Osteoblast (primary cell): ENCODE data around the gene ELOVL3. TPM values are rescaled to one million over a fixed set of nuclear protein-coding genes. Genes with fewer than 3 reads are reported as not detected.

Experiments used
- DNase-seq: peaks from one replicate; pipeline ENCODE4 v3.0.0; 2011; ENCODE audit warnings: low spot score, mixed read lengths; ENCODE audit not compliant: insufficient read length; ENCODE audit errors: missing footprints
- H2AFZ ChIP-seq: 2 replicates; pipeline ENCODE4 v1.6.0; 2011; ENCODE audit warnings: mild to moderate bottlenecking, low read length
- H3K27ac ChIP-seq: 2 replicates; pipeline ENCODE4 v1.5.1; 2011; ENCODE audit warnings: mild to moderate bottlenecking, low read depth, low read length, moderate library complexity
- H3K27me3 ChIP-seq: 2 replicates; pipeline ENCODE4 v1.6.0; 2012; ENCODE audit warnings: mild to moderate bottlenecking, control low read depth, inconsistent platforms, low read length, moderate library complexity; ENCODE audit not compliant: insufficient read depth
- H3K36me3 ChIP-seq: 2 replicates; pipeline ENCODE4 v1.5.1; 2011; ENCODE audit warnings: mild to moderate bottlenecking, low read length, control low read depth, moderate library complexity; ENCODE audit not compliant: insufficient read depth
- H3K4me1 ChIP-seq: 2 replicates; pipeline ENCODE4 v1.5.1; 2011; ENCODE audit warnings: mild to moderate bottlenecking, low read length, control low read depth, moderate library complexity; ENCODE audit not compliant: insufficient read depth
- H3K4me2 ChIP-seq: 2 replicates; pipeline ENCODE4 v1.6.0; 2011; ENCODE audit warnings: mild to moderate bottlenecking, low read length; ENCODE audit not compliant: insufficient read depth
- H3K4me3 ChIP-seq: fragments of 200-600 bp; sonication (generic); 3 replicates; pipeline ENCODE4 v1.5.1; 2012; ENCODE audit warnings: mild to moderate bottlenecking, low read length, inconsistent platforms; ENCODE audit not compliant: insufficient read depth
- H3K79me2 ChIP-seq: 2 replicates; pipeline ENCODE4 v1.6.0; 2012; ENCODE audit warnings: mild to moderate bottlenecking, low read length, control low read depth, inconsistent platforms; ENCODE audit not compliant: insufficient read depth
- H3K9me3 ChIP-seq: 2 replicates; pipeline ENCODE4 v1.5.1; 2011; ENCODE audit warnings: low read depth, low read length, control low read depth
- H4K20me1 ChIP-seq: 2 replicates; pipeline ENCODE4 v1.6.0; 2012; ENCODE audit warnings: mild to moderate bottlenecking, low read length, control low read depth; ENCODE audit not compliant: insufficient read depth
- CTCF ChIP-seq: IDR thresholded peaks from 2 replicates; pipeline ENCODE4 v1.5.1; 2011; ENCODE audit warnings: mild to moderate bottlenecking, low read depth, low read length, moderate library complexity; ENCODE audit errors: extremely low read depth
- total RNA-seq: library from RNA; depleted of rRNA; stranded (reverse); fragments of >200 nt; gene quantifications from 2 replicates; pipeline ENCODE4 v1.2.3, GENCODE V29; 2012

ELOVL3 gene
- total RNA-seq, 1 donor = 2.2 TPM

DNA sequence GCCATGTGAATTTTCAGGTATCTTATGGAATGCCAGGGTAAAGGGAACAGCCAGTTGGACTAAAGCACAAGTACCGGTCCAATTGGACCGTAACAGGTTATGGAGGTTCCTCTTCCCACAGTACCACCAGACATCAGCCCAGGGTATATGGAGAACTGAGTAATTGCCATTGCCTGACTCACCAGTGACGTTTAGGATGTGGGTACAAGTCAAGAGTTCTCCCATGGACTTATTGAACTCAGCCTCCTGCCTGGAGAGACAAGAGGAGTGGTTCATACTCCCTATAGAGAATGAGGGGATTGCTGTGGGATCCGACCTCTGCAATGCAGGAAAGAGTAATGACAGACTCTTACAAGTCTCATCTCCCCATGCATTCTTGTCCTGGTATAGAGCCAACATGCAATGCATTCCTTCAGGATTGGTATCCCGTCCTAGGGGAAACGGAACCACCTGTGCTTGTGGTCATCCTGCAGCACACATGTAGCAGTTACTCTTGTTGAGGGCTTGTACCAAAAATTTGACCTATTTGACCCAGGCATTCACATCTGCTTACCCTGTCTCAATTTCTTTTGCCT is 30.7 kb upstream of the ELOVL3 start:
- no peak overlapping the region for H3K4me3 ChIP-seq
- no peak overlapping the region for H3K4me2 ChIP-seq
- TF ChIP-seq CTCF = no peak
- DNase-seq = no peak
- no peaks in the 10 kb centered on the region for H4K20me1 ChIP-seq
- no peaks in the 10 kb centered on the region for H3K4me1 ChIP-seq
- no peaks in the 10 kb centered on the region for H3K27me3 ChIP-seq
- no peaks in the 10 kb centered on the region for H3K79me2 ChIP-seq
- H3K36me3 ChIP-seq = no peaks in the 10 kb centered on the region
- H2AFZ ChIP-seq = no peak overlapping the region
- no peak overlapping the region for H3K27ac ChIP-seq
- peaks cover 3% of the 10 kb centered on the region for H3K9me3 ChIP-seq

DNA sequence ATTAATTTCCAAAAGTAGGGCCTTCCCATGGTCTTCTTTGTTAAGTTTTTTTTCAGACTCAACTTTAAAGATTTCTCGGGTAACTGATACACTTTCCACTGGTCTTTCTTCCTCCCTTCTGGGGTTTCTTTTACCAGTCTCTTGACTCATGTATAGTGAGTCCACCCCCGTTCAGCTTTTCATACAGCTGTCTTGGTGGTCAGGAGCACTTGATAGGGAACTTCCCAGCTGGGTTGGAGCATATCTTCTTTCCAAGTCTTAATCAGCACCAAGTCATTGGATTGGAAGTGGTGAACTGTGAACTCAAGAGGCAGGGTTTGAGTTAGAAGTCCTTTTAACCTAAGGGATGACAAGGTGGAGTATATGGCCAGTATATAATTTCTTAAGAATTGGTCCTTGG is 29.2 kb upstream of the ELOVL3 start:
- Histone ChIP-seq H3K27ac (no peak overlapping the region), H3K4me2 (no peak overlapping the region), H3K9me3 (peaks cover 1% of the 10 kb centered on the region), H3K4me1 (no peaks in the 10 kb centered on the region), H3K36me3 (no peaks in the 10 kb centered on the region), H3K79me2 (no peaks in the 10 kb centered on the region), H4K20me1 (no peaks in the 10 kb centered on the region), H2AFZ (no peak overlapping the region), H3K27me3 (peaks cover under 1% of the 10 kb centered on the region), H3K4me3 (no peak overlapping the region)
- no peak for TF ChIP-seq CTCF
- no peak for DNase-seq

GRCh38 chr10:102198027-102198426 is 28.1 kb upstream of the ELOVL3 start:
- H3K27ac ChIP-seq = no peak overlapping the region
- H3K4me2 ChIP-seq = no peak overlapping the region
- no peak overlapping the region for H2AFZ ChIP-seq
- no peaks in the 10 kb centered on the region for H4K20me1 ChIP-seq
- no peaks in the 10 kb centered on the region for H3K36me3 ChIP-seq
- peaks cover 8% of the 10 kb centered on the region for H3K27me3 ChIP-seq
- H3K4me1 ChIP-seq = no peaks in the 10 kb centered on the region
- H3K79me2 ChIP-seq = no peaks in the 10 kb centered on the region
- H3K4me3 ChIP-seq = no peak overlapping the region
- TF ChIP-seq CTCF = no peak
- DNase-seq = no peak
- H3K9me3 ChIP-seq = no peaks in the 10 kb centered on the region

- TF ChIP-seq CTCF = no peak
- H3K27ac ChIP-seq = no peak overlapping the region
- DNase-seq = no peak
- H3K4me2 ChIP-seq = no peak overlapping the region
- no peaks in the 10 kb centered on the region for H4K20me1 ChIP-seq
- no peaks in the 10 kb centered on the region for H3K4me1 ChIP-seq
- H3K4me3 ChIP-seq = no peak overlapping the region
- no peaks in the 10 kb centered on the region for H3K36me3 ChIP-seq
- peaks cover 9% of the 10 kb centered on the region for H3K27me3 ChIP-seq
- H3K9me3 ChIP-seq = peaks cover 9% of the 10 kb centered on the region
- H2AFZ ChIP-seq = no peak overlapping the region
- H3K79me2 ChIP-seq = no peaks in the 10 kb centered on the region
Observed at GRCh38 chr10:102200751-102201640, 25.1 kb upstream of the ELOVL3 start.
